ENCODE results near the gene KIF6.

- TF ChIP-seq CTCF (IDR thresholded peaks at IDR 0.05) (no peak), POLR2A (IDR thresholded peaks at IDR 0.05) (no peak)
Observed at GRCh38 chr6:39441986-39442385, 283.2 kb downstream of the KIF6 start.

All from uterus (tissue), 2 donors.